ENCODE measurements around the gene PI4K2A.

Gene PI4K2A

GRCh38 chr10:97601268-97602215 lies 38.9 kb upstream of the PI4K2A start:
- H3K27me3 ChIP-seq (ENCODE audit: control insufficient read depth in 5 of 5, insufficient read depth in 4 of 5, low read length in 5 of 5) = no peaks in the 10 kb centered on the region
- no peaks in the 10 kb centered on the region for H3K36me3 ChIP-seq (ENCODE audit: control insufficient read depth in 5 of 5, insufficient read depth in 5 of 5, low read length in 5 of 5)
- peaks cover 0 to 2% (median 0%) of the 10 kb centered on the region in 5 donors for H3K4me1 ChIP-seq (ENCODE audit: control insufficient read depth in 5 of 5, insufficient read depth in 5 of 5, low read length in 5 of 5)
- no peak overlapping the region for H3K9ac ChIP-seq (ENCODE audit: low read length in 5 of 5)
- no peak overlapping the region for H3K4me3 ChIP-seq (ENCODE audit: low read depth in 1 of 5, low read length in 5 of 5)
- H3K27ac ChIP-seq (ENCODE audit: low read depth, low read length) = no peak overlapping the region
- H3K9me3 ChIP-seq (ENCODE audit: control insufficient read depth in 5 of 5, low read length in 5 of 5) = no peaks in the 10 kb centered on the region

- Histone ChIP-seq H3K27ac (ENCODE audit: low read depth, low read length) (no peak overlapping the region), H3K4me3 (ENCODE audit: low read depth in 1 of 5, low read length in 5 of 5) (no peak overlapping the region), H3K36me3 (ENCODE audit: control insufficient read depth in 5 of 5, insufficient read depth in 5 of 5, low read length in 5 of 5) (no peaks in the 10 kb centered on the region), H3K9me3 (ENCODE audit: control insufficient read depth in 5 of 5, low read length in 5 of 5) (no peaks in the 10 kb centered on the region), H3K4me1 (ENCODE audit: control insufficient read depth in 5 of 5, insufficient read depth in 5 of 5, low read length in 5 of 5) (no peaks in the 10 kb centered on the region), H3K9ac (ENCODE audit: low read length in 5 of 5) (no peak overlapping the region), H3K27me3 (ENCODE audit: control insufficient read depth in 5 of 5, insufficient read depth in 4 of 5, low read length in 5 of 5) (no peaks in the 10 kb centered on the region)
These were observed 33.3 kb upstream of the PI4K2A start for GRCh38 chr10:97607095-97607636.

GRCh38 chr10:97608991-97609561 lies 31.4 kb upstream of the PI4K2A start:
- Histone ChIP-seq H3K4me1 (ENCODE audit: control insufficient read depth in 5 of 5, insufficient read depth in 5 of 5, low read length in 5 of 5) (no peaks in the 10 kb centered on the region), H3K9ac (ENCODE audit: low read length in 5 of 5) (no peak overlapping the region), H3K9me3 (ENCODE audit: control insufficient read depth in 5 of 5, low read length in 5 of 5) (no peaks in the 10 kb centered on the region), H3K27ac (ENCODE audit: low read depth, low read length) (no peak overlapping the region), H3K36me3 (ENCODE audit: control insufficient read depth in 5 of 5, insufficient read depth in 5 of 5, low read length in 5 of 5) (no peaks in the 10 kb centered on the region), H3K27me3 (ENCODE audit: control insufficient read depth in 5 of 5, insufficient read depth in 4 of 5, low read length in 5 of 5) (no peaks in the 10 kb centered on the region), H3K4me3 (ENCODE audit: low read depth in 1 of 5, low read length in 5 of 5) (no peak overlapping the region)

DNA sequence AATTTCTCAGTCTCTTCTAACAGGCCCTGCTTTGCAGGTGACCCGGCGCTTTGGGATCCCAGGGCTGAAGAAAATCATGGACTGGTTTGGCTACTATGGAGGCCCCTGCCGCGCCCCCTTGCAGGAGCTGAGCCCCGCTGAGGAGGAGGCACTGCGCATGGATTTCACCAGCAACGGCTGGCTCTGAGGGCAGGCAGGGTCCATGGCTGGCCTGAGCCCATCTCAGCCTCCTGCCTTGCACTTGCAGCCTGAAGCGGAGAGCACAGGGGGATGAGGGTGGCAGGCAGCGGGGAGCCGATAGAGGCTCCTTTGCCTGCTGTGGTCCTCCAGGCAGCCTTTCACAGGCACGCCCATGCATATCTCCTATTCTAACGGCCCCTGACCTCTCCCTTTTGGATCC lies 29.0 kb upstream of the PI4K2A start:
- H3K4me1 ChIP-seq (ENCODE audit: control insufficient read depth in 5 of 5, insufficient read depth in 5 of 5, low read length in 5 of 5) = peaks cover 0 to 3% (median 0%) of the 10 kb centered on the region in 5 donors

DNA sequence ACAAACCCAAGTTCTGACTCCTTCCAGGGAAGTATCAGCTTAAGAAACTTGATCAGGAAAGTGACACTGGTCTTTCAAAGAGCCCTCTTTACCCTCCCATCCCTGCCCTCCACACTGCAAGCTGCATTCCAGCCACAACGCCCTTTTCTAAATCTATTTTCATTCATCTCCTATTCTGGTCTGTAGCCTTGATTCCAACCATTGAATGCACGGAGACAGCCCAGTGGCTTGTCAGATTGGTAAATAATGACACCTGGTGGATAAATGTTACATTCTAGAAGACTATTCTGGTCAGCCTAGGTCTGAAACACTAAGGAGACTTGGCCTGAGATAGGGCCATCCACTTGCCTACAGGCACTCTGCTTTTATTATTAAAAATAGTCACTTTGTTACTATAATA lies 28.1 kb upstream of the PI4K2A start:
- H3K9ac ChIP-seq (ENCODE audit: low read length in 5 of 5) = no peak overlapping the region
- no peaks in the 10 kb centered on the region for H3K27me3 ChIP-seq (ENCODE audit: control insufficient read depth in 5 of 5, insufficient read depth in 4 of 5, low read length in 5 of 5)
- H3K4me1 ChIP-seq (ENCODE audit: control insufficient read depth in 5 of 5, insufficient read depth in 5 of 5, low read length in 5 of 5) = peaks cover 0 to 3% (median 0%) of the 10 kb centered on the region in 5 donors
- peaks cover 0 to 6% (median 0%) of the 10 kb centered on the region in 5 donors for H3K36me3 ChIP-seq (ENCODE audit: control insufficient read depth in 5 of 5, insufficient read depth in 5 of 5, low read length in 5 of 5)
- no peaks in the 10 kb centered on the region for H3K9me3 ChIP-seq (ENCODE audit: control insufficient read depth in 5 of 5, low read length in 5 of 5)
- H3K27ac ChIP-seq (ENCODE audit: low read depth, low read length) = no peak overlapping the region
- no peak overlapping the region for H3K4me3 ChIP-seq (ENCODE audit: low read depth in 1 of 5, low read length in 5 of 5)

More for the DNA sequence above, 29.0 kb upstream of the PI4K2A start:
- Histone ChIP-seq H3K9me3 (ENCODE audit: control insufficient read depth in 5 of 5, low read length in 5 of 5) (no peaks in the 10 kb centered on the region), H3K36me3 (ENCODE audit: control insufficient read depth in 5 of 5, insufficient read depth in 5 of 5, low read length in 5 of 5) (peaks cover 0 to 6% (median 0%) of the 10 kb centered on the region in 5 donors), H3K27ac (ENCODE audit: low read depth, low read length) (no peak overlapping the region), H3K27me3 (ENCODE audit: control insufficient read depth in 5 of 5, insufficient read depth in 4 of 5, low read length in 5 of 5) (no peaks in the 10 kb centered on the region), H3K4me3 (ENCODE audit: low read depth in 1 of 5, low read length in 5 of 5) (no peak overlapping the region), H3K9ac (ENCODE audit: low read length in 5 of 5) (no peak overlapping the region)

DNA sequence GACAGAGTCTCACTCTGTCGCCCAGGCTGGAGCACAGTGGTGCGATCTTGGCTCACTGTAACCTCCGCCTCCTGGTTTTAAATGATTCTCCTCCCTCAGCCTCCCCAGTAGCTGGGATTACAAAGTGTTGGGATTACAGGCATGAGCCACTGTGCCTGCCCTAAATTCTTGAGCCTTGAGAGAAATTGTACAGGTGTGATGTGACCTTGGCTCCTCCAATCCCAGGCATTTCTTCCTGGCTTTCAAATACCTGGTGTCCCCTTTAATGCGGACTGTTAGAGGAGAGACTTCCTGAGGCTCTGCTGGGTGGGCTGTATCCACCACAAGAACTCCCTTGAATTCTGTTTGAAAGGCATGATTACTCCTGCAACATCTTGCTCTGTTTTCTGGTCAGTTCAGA lies 22.2 kb upstream of the PI4K2A start:
- H3K9ac ChIP-seq (ENCODE audit: low read length in 5 of 5) = peak overlapping the region in 1 of 5 donors; percentile 30
- peaks cover 0 to 3% (median 0%) of the 10 kb centered on the region in 5 donors for H3K4me1 ChIP-seq (ENCODE audit: control insufficient read depth in 5 of 5, insufficient read depth in 5 of 5, low read length in 5 of 5)
- H3K27ac ChIP-seq (ENCODE audit: low read depth, low read length) = no peak overlapping the region
- peaks cover 0 to 6% (median 0%) of the 10 kb centered on the region in 5 donors for H3K36me3 ChIP-seq (ENCODE audit: control insufficient read depth in 5 of 5, insufficient read depth in 5 of 5, low read length in 5 of 5)
- H3K4me3 ChIP-seq (ENCODE audit: low read depth in 1 of 5, low read length in 5 of 5) = no peak overlapping the region
- H3K9me3 ChIP-seq (ENCODE audit: control insufficient read depth in 5 of 5, low read length in 5 of 5) = no peaks in the 10 kb centered on the region
- H3K27me3 ChIP-seq (ENCODE audit: control insufficient read depth in 5 of 5, insufficient read depth in 4 of 5, low read length in 5 of 5) = no peaks in the 10 kb centered on the region

DNA sequence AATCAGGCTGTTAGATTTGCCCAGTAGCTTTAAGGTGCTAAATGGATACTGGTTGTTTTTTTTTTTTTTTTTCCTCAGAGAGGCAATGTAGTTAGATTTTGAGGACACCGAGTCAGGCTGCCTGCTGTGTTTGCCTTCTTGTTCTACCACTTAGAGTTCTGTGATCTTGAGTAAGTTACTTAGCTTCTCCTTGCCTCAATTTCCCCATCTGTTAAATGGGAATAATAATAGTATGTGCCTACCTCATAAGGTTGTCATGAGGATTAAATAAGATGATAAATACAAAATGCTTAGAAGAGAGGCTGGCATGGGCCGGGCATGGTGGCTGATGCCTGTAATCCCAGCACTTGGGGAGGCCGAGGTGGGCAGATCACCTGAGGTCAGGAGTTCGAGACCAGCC lies 21.7 kb upstream of the PI4K2A start:
- H3K9me3 ChIP-seq (ENCODE audit: control insufficient read depth in 5 of 5, low read length in 5 of 5) = no peaks in the 10 kb centered on the region
- peak overlapping the region in 1 of 5 donors; percentile 30 for H3K9ac ChIP-seq (ENCODE audit: low read length in 5 of 5)
- no peak overlapping the region for H3K4me3 ChIP-seq (ENCODE audit: low read depth in 1 of 5, low read length in 5 of 5)
- peaks cover 0 to 3% (median 0%) of the 10 kb centered on the region in 5 donors for H3K4me1 ChIP-seq (ENCODE audit: control insufficient read depth in 5 of 5, insufficient read depth in 5 of 5, low read length in 5 of 5)
- H3K27ac ChIP-seq (ENCODE audit: low read depth, low read length) = no peak overlapping the region
- no peaks in the 10 kb centered on the region for H3K27me3 ChIP-seq (ENCODE audit: control insufficient read depth in 5 of 5, insufficient read depth in 4 of 5, low read length in 5 of 5)
- H3K36me3 ChIP-seq (ENCODE audit: control insufficient read depth in 5 of 5, insufficient read depth in 5 of 5, low read length in 5 of 5) = peaks cover 0 to 6% (median 0%) of the 10 kb centered on the region in 5 donors

- Histone ChIP-seq H3K36me3 (ENCODE audit: control insufficient read depth in 5 of 5, insufficient read depth in 5 of 5, low read length in 5 of 5) (no peaks in the 10 kb centered on the region), H3K9ac (ENCODE audit: low read length in 5 of 5) (no peak overlapping the region), H3K9me3 (ENCODE audit: control insufficient read depth in 5 of 5, low read length in 5 of 5) (no peaks in the 10 kb centered on the region), H3K27me3 (ENCODE audit: control insufficient read depth in 5 of 5, insufficient read depth in 4 of 5, low read length in 5 of 5) (no peaks in the 10 kb centered on the region), H3K4me3 (ENCODE audit: low read depth in 1 of 5, low read length in 5 of 5) (no peak overlapping the region), H3K4me1 (ENCODE audit: control insufficient read depth in 5 of 5, insufficient read depth in 5 of 5, low read length in 5 of 5) (no peaks in the 10 kb centered on the region), H3K27ac (ENCODE audit: low read depth, low read length) (no peak overlapping the region)
These were observed 17.2 kb upstream of the PI4K2A start for GRCh38 chr10:97623277-97623676.

- peaks cover 0 to 3% (median 2%) of the 10 kb centered on the region in 5 donors for H3K4me1 ChIP-seq (ENCODE audit: control insufficient read depth in 5 of 5, insufficient read depth in 5 of 5, low read length in 5 of 5)
- H3K36me3 ChIP-seq (ENCODE audit: control insufficient read depth in 5 of 5, insufficient read depth in 5 of 5, low read length in 5 of 5) = no peaks in the 10 kb centered on the region
- no peak overlapping the region for H3K4me3 ChIP-seq (ENCODE audit: low read depth in 1 of 5, low read length in 5 of 5)
- no peaks in the 10 kb centered on the region for H3K27me3 ChIP-seq (ENCODE audit: control insufficient read depth in 5 of 5, insufficient read depth in 4 of 5, low read length in 5 of 5)
- H3K9me3 ChIP-seq (ENCODE audit: control insufficient read depth in 5 of 5, low read length in 5 of 5) = no peaks in the 10 kb centered on the region
- no peak overlapping the region for H3K9ac ChIP-seq (ENCODE audit: low read length in 5 of 5)
- no peak overlapping the region for H3K27ac ChIP-seq (ENCODE audit: low read depth, low read length)
These were observed 12.7 kb upstream of the PI4K2A start for GRCh38 chr10:97627731-97628130.

- Histone ChIP-seq H3K9me3 (ENCODE audit: control insufficient read depth in 5 of 5, low read length in 5 of 5) (no peaks in the 10 kb centered on the region), H3K27me3 (ENCODE audit: control insufficient read depth in 5 of 5, insufficient read depth in 4 of 5, low read length in 5 of 5) (no peaks in the 10 kb centered on the region), H3K36me3 (ENCODE audit: control insufficient read depth in 5 of 5, insufficient read depth in 5 of 5, low read length in 5 of 5) (no peaks in the 10 kb centered on the region), H3K27ac (ENCODE audit: low read depth, low read length) (no peak overlapping the region), H3K4me1 (ENCODE audit: control insufficient read depth in 5 of 5, insufficient read depth in 5 of 5, low read length in 5 of 5) (peaks cover 0 to 8% (median 6%) of the 10 kb centered on the region in 5 donors), H3K4me3 (ENCODE audit: low read depth in 1 of 5, low read length in 5 of 5) (no peak overlapping the region), H3K9ac (ENCODE audit: low read length in 5 of 5) (no peak overlapping the region)
These were observed 12.2 kb upstream of the PI4K2A start for GRCh38 chr10:97628228-97628627.

All from subcutaneous abdominal adipose tissue (tissue), 5 donors.